ENCODE measurements around the gene ZNF701. TPM values are rescaled to one million over a fixed set of nuclear protein-coding genes. Genes with fewer than 3 reads are reported as not detected.

ZNF701 gene
- total and polyA plus RNA-seq, 2 experiments from 2014 or later, result 8.5 to 24.7 TPM

- ATAC-seq (no peak), DNase-seq (ENCODE audit: low spot score) (no peak)
- Histone ChIP-seq H3K27me3 (ENCODE audit: insufficient read depth) (peaks cover 10% of the 10 kb centered on the region; the same call in 1 of the 2 replicates), H3K36me3 (ENCODE audit: insufficient read depth) (no peaks in the 10 kb centered on the region), H3K4me2 (no peak overlapping the region), H3K27ac (ENCODE audit: low read depth) (no peak overlapping the region), H3K4me1 (ENCODE audit: insufficient read depth) (peaks cover 25% of the 10 kb centered on the region), H3F3A (replicated peaks; ENCODE audit: low read depth) (0 out of 2 replicates have a peak, but pooled peaks cover 3% of the 10 kb centered on the region), H4K20me1 (replicated peaks; ENCODE audit: insufficient read depth) (peaks cover 3% of the 10 kb centered on the region; the same call in 1 of the 2 replicates), H3K9me2 (ENCODE audit: insufficient read depth) (no peaks in the 10 kb centered on the region), H3K4me3 (no peak overlapping the region), H3K79me2 (replicated peaks; ENCODE audit: insufficient read depth) (peaks cover 12% of the 10 kb centered on the region; the same call in 1 of the 2 replicates), H2AFZ (no peak overlapping the region)
- Mint-ChIP-seq H3K4me3 (no peak overlapping the region), H3K27me3 (ENCODE audit: insufficient read depth, low read depth, poor library complexity) (peaks cover 13% of the 10 kb centered on the region), H3K9me3 (no peaks in the 10 kb centered on the region), H3K36me3 (ENCODE audit: low read depth) (peaks cover 13% of the 10 kb centered on the region; the same call in 2 of the 3 replicates), H3K4me1 (peaks cover 15% of the 10 kb centered on the region), H3K27ac (no peak overlapping the region)
- no peak for TF ChIP-seq EZH2 (IDR thresholded peaks at IDR 0.05; ENCODE audit: low read depth, unreplicated experiment)
- TF ChIP-seq STAT1 (IDR thresholded peaks at IDR 0.05; ENCODE audit: unreplicated experiment), result no peak
- TF ChIP-seq ZNF331 (CRISPR knock-in tag; IDR thresholded peaks at IDR 0.05; ENCODE audit: low read depth), result no peak
- no peak for TF ChIP-seq REST (IDR thresholded peaks at IDR 0.05; ENCODE audit: unreplicated experiment)
- TF ChIP-seq CTCF (conservative IDR thresholded peaks at IDR 0.05; ENCODE audit: low read depth in 2 of 2), result no peak
- TF ChIP-seq CREB1 (CRISPR knock-in tag; IDR thresholded peaks at IDR 0.05; ENCODE audit: low read depth), result no peak
- no peak for TF ChIP-seq ETS1 (IDR thresholded peaks at IDR 0.05)
- TF ChIP-seq JUNB (IDR thresholded peaks at IDR 0.05; ENCODE audit: unreplicated experiment), result no peak
- TF ChIP-seq ZNF462 (CRISPR knock-in tag; IDR thresholded peaks at IDR 0.05), result no peak
- no peak for TF ChIP-seq EZH2phosphoT487 (IDR thresholded peaks at IDR 0.05; ENCODE audit: unreplicated experiment)
- TF ChIP-seq POLR2AphosphoS5 (IDR thresholded peaks at IDR 0.05; ENCODE audit: low read depth), result no peak
- no peak for TF ChIP-seq ZNF114 (CRISPR knock-in tag; IDR thresholded peaks at IDR 0.05)
- no peak for TF ChIP-seq NANOG (IDR thresholded peaks at IDR 0.05; ENCODE audit: borderline replicate concordance)
Observed at GRCh38 chr19:52603558-52604207, 33.6 kb downstream of the ZNF701 start.

All from GM23338 (cell line).